Measurements from ENCODE around the gene SPINK5.

SPINK5 gene

DNA sequence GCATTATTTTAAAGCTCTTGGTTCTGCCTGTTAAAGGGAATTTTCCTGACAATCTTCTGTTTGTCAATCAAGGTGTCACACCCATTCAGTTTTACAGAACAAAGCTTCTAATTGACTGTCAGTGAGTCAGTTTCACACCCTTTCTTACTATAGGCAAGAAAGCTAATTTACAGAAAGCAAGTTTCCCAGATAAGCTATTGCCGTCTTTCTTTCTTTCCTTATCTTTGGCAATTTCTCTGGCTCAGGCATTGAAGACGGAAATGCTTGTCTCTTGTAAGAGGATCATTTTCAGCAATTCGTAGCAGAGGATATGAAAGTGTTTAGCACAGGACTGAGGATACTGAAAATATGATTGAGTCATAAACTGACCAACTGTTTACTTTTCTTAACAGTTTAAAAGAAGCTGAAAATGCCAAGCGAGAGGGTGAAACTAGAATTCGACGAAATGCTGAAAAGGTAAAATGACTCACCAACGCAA lies 27.0 kb downstream of the SPINK5 start:
- in situ Hi-C loops (cut with MboI; ENCODE audit: low sequenced_read_pairs), result no loop called here

DNA sequence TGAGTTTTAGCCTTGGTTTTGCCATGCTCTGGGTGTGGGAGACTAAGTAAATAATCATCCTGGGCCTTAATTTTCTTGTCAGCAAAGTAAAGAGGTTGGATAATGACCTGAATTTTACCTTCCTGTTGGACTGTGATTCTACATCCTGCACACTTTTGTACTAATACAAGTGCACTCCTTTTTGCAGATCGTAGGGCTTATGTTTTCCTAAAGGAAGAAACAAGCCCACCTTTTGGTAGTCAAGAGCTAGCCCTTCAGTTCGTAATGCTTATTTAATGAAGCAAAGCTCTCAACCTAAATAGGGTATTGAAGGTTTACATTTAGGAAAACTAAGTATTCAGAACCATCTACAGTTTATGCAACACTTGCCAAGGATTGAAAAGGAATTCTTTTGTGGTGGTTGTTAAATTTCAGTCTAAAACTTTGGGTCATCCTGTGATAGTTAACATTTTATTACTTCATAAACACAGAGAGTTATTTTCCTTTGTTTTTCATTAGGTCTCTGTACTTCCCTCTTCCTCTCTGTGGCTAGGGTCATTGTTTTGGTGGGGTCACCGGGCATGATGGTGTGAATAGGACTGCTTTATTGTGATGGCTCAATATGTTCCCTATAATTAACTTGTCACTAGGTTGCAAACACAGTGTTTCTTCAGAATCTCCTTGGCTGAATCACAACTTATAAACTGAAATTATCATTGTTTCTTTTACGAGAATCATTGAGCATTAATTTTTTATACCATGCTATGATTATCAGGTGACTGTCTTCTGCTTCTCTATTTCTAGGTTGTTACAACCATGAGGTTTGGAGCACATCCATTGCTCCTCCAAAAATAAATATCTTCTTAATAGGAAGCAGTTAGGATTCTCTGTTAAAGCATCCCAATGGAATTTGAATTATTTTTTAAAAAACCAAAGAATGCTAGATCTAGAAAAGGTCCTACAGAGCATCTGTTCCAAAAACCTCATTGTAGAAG lies 28.5 kb downstream of the SPINK5 start:
- in situ Hi-C loops (cut with MboI; ENCODE audit: low sequenced_read_pairs), result no loop called here

DNA sequence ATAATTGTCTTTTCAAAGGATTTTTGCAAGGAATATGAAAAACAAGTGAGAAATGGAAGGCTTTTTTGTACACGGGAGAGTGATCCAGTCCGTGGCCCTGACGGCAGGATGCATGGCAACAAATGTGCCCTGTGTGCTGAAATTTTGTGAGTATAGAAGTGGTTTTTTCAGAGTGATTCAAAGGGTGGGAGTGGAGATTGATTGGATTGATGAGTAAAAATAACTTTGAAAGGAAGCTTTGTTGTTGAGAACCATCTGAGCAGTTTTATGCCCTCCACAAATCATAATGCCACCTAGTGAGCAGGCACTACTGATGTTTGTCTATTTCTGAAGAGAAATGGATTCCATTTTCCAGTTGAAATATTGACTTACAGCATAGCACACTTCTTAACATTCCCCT lies 30.6 kb downstream of the SPINK5 start:
- in situ Hi-C loops (cut with MboI; ENCODE audit: low sequenced_read_pairs), result no loop called here

DNA sequence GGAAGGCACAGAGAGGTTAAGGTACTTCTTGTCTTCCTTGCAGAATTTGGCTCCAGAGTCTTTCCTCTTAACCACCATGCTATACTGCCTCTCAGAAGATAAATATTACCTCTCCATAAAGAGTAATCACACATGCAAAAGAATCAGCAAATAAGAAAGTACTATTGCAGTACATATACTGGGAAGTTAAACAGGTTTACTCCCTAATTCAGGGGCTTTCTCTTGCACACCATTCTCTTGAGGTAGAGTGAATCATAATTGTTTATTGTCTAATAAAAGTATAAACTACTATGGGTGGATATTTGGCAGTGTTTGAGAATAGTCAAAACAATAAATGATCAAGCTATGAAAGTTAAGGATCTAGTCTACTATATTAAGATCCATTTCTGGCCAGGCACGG lies 40.4 kb downstream of the SPINK5 start:
- in situ Hi-C loops (cut with MboI; ENCODE audit: low sequenced_read_pairs), result no loop called here

DNA sequence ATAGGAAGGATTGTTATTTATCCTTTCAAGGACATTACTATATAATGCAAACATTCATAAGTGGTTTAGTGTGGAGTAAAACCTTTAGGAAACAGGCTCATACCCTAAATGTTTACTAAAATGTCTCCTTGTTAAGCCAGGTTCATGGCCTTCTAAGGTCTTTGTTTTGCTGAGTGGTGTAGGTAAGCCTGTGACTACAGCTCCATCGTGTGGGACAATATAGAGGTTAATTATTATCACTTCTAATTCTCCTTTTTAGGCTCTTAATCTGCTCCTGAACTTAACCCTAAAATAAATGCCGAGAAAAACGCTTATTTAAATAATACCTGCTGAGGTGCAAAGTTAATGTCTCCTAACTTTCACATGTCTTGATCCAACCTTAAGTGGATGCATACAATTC lies 43.8 kb downstream of the SPINK5 start:
- in situ Hi-C loops (cut with MboI; ENCODE audit: low sequenced_read_pairs), result no loop called here

DNA sequence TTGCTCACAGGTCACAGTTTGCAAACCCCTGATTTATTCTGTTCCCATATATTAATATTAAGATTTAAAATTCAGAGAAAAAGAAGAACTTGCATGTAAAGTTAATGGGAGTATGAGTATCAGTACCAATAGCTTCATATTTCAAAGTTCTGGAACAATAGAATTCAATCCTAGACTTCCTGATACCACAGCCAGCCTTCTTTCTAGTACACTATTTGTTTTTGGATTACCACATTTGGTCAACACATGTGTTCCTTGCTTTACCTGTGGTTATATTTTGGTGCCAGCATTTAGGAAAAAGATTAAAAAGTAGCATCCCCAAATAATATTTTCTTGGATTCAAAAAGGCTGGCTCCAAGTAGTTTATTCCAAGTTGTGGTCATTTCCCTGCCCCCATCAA lies 49.5 kb downstream of the SPINK5 start:
- in situ Hi-C loops (cut with MboI; ENCODE audit: low sequenced_read_pairs), result no loop called here

DNA sequence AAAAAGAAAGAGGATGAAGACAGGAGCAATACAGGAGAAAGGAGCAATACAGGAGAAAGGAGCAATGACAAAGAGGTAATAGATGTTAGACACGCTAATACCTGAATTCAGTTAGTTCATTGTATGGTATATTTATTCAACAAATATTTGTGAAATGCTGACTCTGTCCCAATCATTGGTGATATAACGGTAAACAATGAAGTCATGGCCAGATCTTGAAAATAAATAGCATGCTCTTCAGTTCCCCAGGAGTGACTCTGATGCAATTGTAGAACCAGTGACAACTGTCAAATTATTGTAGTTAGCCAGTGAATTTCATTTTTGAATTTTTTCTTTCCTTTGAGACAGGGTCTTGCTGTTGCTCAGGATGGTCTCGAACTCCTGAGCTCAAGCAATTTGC lies 56.5 kb downstream of the SPINK5 start:
- in situ Hi-C loops (cut with MboI; ENCODE audit: low sequenced_read_pairs), result no loop called here

DNA sequence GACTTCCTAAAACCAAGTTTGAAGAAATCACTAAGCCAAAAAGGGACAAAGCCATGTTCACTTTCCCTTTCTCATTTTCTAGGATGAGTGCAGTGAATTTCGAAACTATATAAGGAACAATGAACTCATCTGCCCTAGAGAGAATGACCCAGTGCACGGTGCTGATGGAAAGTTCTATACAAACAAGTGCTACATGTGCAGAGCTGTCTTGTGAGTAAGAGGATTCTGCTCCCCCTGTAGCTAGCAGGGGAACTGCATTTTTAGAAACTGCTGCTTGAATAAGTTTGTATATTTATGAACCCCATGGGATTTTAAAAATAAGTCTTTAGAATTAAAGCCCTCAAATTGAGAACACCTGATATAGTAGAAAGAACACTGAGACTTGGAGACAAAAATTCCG lies 61.9 kb downstream of the SPINK5 start:
- in situ Hi-C loops (cut with MboI; ENCODE audit: low sequenced_read_pairs), result no loop called here

DNA sequence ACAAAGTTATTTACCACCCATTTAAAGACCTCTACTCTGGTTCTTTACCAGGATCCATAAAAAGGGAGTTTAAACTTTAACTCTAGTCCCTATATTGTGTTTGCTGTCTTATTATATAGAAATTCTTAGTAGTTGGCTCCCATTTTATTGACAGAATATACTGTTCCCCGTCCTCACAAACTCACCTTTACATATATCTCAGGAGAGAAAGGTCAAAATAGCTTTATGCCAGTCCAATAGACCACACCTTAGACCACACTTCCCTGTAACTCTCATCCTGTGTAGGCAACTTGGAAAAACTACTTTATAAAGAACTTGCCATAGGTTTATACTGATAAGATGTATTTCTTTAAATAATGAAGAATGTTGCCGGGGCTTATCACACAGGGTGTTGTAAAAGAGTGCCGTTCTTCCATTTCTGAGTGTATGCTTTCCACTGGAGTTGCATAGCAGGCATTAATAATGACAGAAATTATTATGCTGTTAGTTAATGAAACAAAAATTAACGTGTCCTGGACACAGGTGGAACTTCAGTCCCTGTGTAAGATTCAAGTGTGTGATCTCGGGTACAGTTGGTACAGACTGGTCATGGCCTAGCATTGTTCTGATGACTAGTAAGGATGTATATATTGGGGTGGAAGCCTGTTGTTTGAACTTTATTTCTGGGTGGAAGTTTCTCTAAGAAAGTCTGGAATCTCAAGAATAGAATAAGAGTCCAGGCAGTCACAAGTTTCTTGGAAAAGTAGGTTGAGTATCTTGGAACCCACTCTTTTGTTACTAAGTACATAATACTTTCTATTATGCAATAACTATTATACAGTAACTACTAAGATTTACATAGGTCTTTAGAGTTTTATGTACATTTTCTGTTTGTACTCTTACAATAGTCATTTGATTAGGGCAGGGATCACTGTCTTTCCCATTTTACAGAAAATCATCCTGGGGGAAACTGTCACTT lies 71.6 kb downstream of the SPINK5 start:
- in situ Hi-C loops (cut with MboI; ENCODE audit: low sequenced_read_pairs), result no loop called here

DNA sequence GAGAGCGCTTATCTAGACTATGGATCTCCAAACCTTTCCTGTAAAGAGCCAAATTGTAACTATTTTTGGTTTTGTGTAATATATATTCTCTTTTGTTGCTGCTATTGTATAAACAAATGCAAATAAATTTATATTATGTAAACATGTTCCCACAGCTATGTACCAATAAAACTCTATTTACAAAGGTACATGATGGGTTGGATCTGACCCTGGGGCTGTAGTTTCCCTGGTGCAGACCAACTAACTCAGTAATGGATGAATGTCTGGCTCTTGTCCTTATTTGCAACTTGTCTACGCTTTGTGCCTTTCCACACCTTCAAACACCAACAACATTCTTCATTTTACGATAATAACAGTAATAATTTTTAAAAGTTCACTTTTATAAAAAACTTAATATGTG lies 77.1 kb downstream of the SPINK5 start:
- in situ Hi-C loops (cut with MboI; ENCODE audit: low sequenced_read_pairs), result no loop called here

DNA sequence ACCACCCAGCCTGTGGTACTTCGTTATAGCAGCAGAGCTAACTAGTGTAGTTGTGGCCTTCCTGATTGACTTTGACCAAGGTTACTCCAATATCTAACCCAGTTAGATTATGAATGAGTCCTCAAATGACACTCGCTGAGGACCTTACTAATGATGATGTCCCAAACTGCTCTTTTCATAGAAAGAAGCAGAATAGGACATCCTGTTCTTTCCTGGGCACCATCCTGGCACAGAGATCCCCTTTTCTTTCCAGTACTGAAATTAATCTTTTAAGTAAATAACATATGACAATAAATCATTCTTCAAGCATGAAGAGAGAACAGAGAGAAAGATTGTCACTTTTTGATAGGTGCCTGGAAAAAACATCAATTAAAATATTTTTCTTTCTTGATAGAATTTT lies 77.9 kb downstream of the SPINK5 start:
- in situ Hi-C loops (cut with MboI; ENCODE audit: low sequenced_read_pairs), result no loop called here

DNA sequence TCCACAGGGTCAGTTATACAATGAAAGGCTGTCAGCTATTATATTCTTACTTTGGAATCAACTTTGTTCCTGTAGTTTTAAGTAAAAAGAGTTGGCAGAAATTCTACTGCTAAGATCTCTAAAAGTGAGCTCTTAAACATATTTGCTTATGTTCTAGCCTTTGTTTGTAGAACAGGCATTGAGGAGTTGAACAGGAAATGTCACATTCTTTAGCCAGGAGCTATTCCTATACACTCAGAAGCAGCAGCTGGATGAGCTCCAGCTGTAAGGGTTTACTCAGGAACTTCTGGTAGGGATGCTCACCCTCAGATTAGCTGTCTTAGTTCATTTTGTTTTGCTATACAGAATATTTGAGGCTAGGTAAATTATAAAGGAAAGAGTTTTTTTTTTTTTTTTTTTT lies 82.1 kb downstream of the SPINK5 start:
- in situ Hi-C loops (cut with MboI; ENCODE audit: low sequenced_read_pairs), result no loop called here

DNA sequence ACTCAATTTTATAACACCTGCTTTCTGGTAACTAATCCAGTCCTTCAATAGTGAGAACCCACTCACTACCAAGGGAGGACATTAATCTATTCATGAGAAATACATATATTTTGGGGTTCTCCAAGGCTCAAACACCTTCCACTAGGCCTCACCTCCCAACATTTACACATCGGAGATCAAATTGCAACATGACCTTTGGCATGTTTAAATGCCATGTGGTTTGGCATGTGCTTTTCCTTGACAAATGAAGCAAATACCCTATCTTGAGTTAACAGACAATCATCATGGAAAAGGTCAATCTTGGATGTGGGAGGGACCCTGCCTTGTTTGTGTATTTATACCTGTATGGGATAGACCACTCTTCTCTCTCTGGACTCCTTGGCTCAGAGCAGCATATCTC lies 82.7 kb downstream of the SPINK5 start:
- in situ Hi-C loops (cut with MboI; ENCODE audit: low sequenced_read_pairs), result no loop called here

DNA sequence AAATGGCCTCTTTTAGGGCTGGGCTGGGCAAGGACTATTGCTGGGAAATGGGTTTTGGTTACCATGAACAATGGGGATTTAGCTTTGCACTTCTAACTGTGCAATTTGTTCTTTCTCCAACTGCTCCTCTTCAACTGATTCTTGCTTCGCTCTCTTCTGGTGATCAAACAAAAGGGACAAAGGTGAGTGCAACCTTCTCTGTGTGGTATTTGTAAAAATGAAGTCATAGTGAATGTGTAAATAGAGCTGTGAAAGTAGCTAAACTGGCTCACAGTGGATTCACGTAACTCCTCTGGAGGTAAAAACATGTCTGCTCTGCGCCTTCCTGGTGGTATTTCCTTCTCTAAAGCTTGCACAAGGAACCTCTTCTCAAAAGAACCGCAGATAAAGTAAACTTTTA lies 83.6 kb downstream of the SPINK5 start:
- in situ Hi-C loops (cut with MboI; ENCODE audit: low sequenced_read_pairs), result no loop called here

DNA sequence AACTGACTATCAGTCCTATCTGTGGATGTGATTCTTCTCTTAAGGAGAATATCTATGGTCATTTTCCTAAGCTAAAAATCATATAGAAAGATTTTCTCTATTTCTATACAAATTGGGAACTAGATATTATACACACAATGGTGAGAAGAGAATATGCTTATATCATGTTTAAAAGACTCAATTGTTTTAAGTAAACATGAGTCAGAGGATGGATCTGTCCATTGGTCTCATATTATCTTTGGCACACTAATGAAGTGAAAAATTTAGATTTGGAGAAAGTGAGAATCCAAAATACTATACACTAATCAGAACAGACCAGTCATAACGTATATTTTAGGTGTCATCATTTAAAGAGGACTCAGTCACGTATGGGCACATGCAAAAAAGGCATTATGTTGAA lies 88.1 kb downstream of the SPINK5 start:
- in situ Hi-C loops (cut with MboI; ENCODE audit: low sequenced_read_pairs), result no loop called here

DNA sequence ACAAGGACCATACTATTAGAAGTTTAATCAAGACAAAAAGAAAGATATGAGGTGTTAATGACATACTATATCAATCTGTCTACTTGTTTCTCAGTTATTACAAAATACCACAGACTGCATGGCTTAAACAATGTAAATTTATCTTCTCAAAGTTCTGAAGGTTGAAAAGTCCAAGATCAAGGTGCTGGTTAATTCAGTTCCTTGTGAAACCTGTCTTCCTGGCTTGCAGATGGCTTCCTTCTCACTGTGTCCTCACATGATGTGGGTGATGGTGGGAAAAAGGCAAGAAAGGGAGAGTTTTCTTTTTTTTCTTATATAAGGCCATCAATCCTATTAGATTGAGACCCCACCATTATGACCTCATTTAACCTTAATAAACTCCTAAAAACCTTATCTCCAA lies 89.0 kb downstream of the SPINK5 start:
- in situ Hi-C loops (cut with MboI; ENCODE audit: low sequenced_read_pairs), result no loop called here

DNA sequence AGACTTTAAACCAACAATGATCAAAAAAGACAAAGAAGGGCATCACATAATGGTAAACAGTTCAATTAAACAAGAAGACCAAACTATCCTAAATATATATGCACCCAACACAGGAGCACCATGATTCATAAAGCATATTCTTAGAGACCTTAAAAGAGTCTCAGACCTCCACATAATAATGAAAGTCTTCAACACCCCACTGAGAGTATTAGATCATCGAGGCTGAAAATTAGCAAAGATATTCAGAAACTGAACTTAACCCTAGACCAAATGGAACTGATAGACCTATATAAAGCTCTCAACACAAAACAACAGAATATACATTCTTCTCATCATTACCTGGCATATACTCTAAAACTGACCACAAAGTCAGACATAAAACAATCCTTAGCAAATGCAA lies 92.8 kb downstream of the SPINK5 start:
- in situ Hi-C loops (cut with MboI; ENCODE audit: low sequenced_read_pairs), result no loop called here

DNA sequence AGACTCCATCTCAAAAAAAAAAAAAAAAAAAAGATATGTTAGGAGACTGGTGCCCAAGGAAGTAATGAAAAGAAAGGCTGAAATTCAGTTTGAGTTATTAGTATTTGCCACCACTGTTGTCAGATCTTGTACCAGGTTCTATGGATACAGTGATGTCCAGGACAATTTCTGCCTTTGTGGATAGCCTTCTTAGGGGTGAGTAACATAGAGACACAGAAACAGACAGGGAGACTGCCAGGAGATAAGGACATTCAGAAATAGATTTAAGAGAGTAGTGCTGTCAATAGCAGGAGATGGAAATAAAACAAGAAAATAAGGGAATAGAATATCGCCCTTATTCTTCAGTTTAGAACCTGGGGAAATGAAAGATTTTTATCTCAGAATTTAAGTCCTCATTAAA lies 98.3 kb downstream of the SPINK5 start:
- in situ Hi-C loops (cut with MboI; ENCODE audit: low sequenced_read_pairs), result no loop called here

DNA sequence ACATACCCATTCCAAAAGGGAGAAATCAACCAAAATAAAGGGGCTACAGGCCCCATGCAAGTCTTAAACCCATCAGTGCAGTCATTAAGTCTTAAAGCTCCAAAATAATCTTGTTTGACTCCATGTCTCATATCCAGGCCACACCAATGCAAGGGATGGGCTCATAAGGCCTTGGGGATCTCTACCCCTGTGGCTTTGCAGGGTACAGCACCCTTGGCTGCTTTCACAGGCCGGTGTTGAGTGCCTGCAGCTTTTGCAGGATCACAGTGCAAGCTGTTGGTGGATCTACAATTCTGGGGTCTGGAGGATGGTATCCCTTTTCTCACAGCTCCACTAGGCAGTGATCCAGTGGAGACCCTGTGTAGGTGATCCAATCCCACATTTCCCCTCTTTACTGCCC lies 99.6 kb downstream of the SPINK5 start:
- in situ Hi-C loops (cut with MboI; ENCODE audit: low sequenced_read_pairs), result no loop called here

DNA sequence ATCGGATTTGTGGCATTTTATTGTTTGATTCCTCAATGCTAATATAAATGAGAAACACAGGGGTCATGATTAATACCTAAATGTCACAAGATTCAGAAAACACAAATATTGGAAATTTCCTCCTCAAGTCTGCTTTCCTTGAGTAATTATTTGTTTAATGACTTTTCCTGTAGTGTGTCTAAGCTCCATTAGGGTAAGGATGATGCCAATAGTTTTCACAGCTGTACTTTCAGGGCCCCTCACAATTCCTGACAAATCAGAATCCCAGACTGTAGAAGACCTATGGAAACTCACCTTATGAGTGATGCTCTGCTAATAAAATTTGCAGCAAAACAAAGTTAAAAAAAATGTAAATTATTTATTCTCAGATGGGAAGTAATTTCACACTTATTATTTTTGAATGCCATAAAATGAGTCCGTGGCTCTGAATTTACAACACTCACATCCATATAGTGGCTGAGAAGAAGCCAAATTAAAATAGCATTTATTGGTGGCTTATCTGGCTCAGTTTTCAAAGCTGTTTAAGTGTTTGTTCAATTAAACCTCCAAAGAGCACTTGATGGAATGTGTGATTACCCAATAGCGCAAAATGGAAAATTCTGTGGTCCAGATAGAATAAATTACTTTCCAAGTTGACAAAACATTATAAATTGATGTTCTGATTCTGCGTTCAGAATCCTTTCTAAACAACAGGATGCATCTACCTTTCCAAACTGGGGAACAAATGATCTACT lies 102.9 kb downstream of the SPINK5 start:
- in situ Hi-C loops (cut with MboI; ENCODE audit: low sequenced_read_pairs), result no loop called here

DNA sequence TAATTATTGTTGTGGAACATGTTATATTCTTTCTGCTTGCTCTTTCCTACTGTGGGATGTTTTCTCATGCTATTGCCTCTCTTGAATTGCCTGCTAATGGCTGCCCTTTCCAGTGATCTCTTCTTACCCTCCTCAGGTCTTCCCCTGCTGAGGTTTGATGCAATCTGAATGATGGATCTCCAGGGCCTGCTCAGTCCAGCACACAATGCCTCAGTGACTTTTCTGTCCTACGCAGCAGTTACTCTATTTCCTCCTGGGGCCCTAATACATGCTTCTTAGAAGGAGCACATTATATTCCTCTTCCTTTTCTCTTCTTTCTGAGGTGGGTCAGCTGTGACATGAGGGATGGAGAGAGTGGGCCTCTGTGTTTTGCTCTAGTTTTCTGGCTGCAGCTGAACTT lies 104.5 kb downstream of the SPINK5 start, which contains the start of gene SPINK14:
Gene SPINK14 (plus strand): TSS at position 301 of the 400 bp plus-strand sequence. CDS start 1,187 bp downstream, outside the sequence.
- in situ Hi-C loops (cut with MboI; ENCODE audit: low sequenced_read_pairs), result no loop called here

Data from HL-60/S4 treated with retinoic acid at 250 ng/mL for 4 days and 3 days (cell line).